ENCODE results near the gene USP51.
"Not testable (repeated sequence)": the region's sequence is repeated elsewhere in the genome, so short reads cannot be mapped to it uniquely, and the experiment has no call there.

Gene USP51

DNA sequence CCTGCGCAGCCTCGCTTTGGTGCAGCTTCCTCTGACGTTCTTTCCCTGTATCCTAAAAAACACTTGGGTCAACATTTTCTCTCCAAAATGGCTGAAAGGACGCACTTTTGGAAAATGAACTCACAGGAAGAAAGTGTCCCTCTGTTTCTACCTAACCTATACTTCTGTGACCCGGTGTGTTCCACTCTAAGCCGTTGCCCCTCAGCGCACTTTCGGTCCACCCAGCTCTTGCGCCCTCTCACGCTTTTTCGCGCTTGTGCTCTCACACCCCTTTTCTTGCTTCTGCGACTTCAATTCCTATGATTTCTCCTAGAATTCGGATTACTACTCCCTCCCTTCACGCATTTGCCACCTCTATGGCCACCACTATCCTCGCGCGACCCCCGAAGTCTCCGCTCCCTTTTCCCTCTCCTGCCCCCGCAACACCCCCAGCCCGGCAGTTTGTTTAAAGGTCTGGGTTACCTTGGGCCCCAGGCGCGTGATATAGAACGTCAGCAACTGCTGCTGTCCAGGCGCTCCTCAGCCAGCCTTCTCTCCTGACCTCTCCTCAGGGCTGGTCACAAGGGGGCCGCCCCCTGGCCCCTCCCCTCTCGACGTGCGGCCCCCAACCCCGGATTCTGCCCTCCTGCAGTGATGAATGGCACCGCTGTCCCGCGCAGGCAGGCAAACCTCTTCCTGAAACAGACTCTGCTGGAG lies at the start of gene USP51:
Gene USP51 (minus strand): TSS at position 535 of the 696 bp plus-strand sequence. CDS start 909 bp downstream, outside the sequence.
- no peak for DNase-seq (ENCODE audit: low read depth in 2 of 2)

GRCh38 chrX:55524487-55524886 lies 34.8 kb upstream of the USP51 start:
- DNase-seq (ENCODE audit: low read depth in 2 of 2) = no peak

DNA sequence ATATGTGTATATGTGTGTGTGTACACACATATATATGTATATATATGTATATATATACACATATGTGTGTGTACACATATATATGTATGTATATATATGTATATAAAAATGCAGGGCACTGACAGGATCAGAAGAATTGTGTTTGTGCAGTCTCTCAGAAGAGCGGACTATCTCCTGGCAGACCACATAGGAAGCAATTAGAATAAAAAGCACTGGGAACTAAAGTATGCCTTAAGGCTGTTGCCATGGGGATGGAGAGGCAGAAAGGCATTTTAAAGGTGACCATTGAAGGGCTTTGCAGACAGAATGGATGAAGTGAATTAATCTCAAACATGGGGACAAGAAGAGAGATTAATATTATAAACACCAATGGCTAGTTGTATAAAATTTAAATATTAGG lies 33.7 kb upstream of the USP51 start:
- no peak for DNase-seq (ENCODE audit: low read depth in 2 of 2)

GRCh38 chrX:55522596-55523276 lies 33.1 kb upstream of the USP51 start:
- DNase-seq (ENCODE audit: low read depth in 2 of 2) = no peak

DNA sequence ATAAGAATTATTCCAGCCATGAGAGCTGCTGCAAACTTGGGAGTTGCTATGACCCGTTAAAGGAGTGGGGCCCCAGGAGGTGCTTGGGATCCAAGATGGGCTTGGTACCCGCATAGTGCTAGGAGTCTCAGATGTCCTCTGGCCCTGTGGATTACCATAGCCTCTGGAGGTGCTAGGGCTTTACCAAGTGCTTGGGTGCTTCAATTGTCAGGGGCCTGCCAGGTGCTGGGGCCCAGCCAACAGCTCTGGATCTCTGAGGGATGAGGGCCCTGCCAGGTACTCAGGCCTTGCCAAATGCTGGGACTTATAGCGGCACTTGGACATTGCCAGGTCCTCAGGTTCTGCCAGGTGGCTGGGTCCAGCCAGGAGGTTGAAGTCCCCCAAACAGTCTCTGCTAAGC lies 32.0 kb upstream of the USP51 start:
- no peak for DNase-seq (ENCODE audit: low read depth in 2 of 2)

- not testable (repeated sequence) for DNase-seq (ENCODE audit: low read depth in 2 of 2)
These were observed 27.3 kb upstream of the USP51 start for GRCh38 chrX:55516794-55517481.

DNA sequence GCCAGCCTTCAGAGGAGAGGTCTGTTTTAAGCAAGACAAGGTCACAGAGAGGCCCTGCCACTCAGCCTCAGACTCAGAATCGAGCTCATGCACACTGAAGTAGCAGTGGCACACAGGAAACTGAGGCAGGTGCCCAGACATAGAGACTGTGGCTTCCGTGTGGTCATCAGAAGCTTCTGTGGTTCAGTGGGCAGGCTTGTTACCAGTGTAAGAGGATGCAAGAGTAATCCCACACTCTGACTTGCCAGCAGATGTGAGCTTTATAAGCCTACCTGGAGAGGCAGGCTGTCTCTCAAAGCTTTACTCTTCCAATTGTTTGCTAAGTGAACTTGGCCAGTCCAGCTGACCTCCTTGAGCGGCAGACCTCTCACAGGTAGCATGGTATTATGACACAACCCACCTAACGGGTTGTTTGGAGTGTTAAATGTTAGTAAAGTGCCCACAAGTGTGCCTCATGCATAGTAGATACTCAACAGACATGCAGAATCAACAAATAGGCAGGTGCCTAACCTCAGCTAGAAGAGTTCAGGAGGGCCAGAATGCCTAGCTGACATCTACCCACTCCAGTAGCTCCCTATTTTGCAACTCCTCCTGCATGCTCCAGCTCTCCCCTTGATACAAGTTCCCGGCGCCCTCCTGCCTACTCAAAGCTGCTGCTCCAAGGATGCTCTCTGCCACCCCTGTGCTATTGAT lies 23.5 kb upstream of the USP51 start:
- DNase-seq (ENCODE audit: low read depth in 2 of 2) = not testable (repeated sequence)

GRCh38 chrX:55508410-55509152 lies 18.9 kb upstream of the USP51 start:
- DNase-seq (ENCODE audit: low read depth in 2 of 2) = not testable (repeated sequence)

DNA sequence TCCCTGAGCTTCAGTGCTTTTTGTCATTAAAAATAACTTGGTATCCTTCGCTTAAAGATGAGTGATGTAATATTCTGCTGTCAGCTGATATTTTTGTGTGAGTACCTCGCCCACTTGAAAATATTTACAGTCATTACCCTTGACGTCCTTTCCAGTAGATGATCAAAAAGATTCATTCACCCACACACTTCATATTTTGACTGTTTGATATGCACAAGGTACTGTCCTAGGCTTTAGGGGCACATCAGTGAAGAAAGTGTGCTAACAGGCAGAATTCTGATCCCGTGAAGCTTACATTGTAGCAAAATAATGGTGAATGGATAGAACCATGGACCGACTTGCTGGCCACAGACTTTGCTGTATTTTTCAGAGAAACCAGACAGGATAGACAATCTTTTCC lies 18.1 kb upstream of the USP51 start:
- DNase-seq (ENCODE audit: low read depth in 2 of 2) = not testable (repeated sequence)

DNA sequence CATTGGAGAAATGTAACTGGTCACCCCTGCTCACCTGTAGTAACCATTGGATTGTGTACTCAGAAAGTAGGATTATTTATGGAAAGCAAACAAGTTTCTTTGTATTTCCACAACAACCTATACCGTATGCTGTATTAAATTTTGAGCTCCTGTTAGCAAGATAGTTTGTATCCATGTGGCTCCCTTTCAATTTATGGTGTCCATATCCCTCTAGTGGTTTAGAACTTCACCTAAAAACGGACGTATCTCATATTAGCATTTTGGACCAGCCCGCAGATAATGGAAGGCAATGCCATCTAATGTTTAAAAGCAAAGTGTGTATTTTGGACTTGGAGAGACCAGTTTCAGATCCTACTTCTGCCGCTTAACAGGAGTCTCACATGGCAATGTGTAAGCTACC lies 17.4 kb upstream of the USP51 start:
- not testable (repeated sequence) for DNase-seq (ENCODE audit: low read depth in 2 of 2)

GRCh38 chrX:55490974-55491373 lies 1.3 kb upstream of the USP51 start:
- DNase-seq (ENCODE audit: low read depth in 2 of 2) = no peak

GRCh38 chrX:55490121-55490520 lies 473 bp upstream of the USP51 start:
- no peak for DNase-seq (ENCODE audit: low read depth in 2 of 2)

DNA sequence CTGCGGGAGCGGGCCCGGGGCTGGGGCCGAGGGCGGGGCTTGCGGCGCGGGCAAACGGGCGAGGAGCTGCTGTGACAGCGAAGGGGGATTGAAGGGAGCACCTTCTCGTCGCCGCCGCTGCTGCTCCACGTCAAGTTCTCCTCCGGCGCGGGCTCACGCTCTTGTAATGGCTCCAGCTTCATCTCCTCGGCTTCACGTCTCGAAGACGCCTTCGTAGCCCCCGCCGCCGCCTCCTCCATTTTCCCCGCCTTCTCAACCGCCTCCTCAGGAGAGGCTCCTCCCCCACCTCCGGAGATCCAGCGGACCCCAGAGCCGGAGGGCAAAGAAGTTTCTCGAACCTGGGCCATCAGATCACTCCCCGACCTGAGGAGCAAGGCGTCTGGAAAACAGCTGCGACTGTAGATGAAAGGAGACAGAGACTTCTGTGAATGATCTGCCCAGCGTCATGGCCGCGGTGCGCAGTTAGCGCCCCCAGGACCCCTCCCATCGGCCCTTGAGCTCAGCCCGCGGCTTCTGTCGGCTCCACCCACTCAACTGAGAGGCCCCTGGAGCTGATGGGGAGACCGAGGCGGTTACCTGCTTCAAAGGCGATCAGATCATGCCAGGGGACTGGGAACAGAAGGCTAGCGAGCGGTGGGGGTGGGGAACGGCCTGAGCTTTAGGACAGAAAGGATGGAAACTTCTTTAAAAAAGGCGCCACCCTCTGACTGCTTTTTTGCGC lies 895 bp downstream of the USP51 start:
- DNase-seq (ENCODE audit: low read depth in 2 of 2) = peak; percentile 36 to 42

GRCh38 chrX:55488006-55488592 lies 1.5 kb downstream of the USP51 start:
- DNase-seq (ENCODE audit: low read depth in 2 of 2) = no peak

GRCh38 chrX:55487143-55487542 lies 2.5 kb downstream of the USP51 start:
- DNase-seq (ENCODE audit: low read depth in 2 of 2) = no peak

GRCh38 chrX:55486736-55487135 lies 2.9 kb downstream of the USP51 start:
- no peak for DNase-seq (ENCODE audit: low read depth in 2 of 2)

DNA sequence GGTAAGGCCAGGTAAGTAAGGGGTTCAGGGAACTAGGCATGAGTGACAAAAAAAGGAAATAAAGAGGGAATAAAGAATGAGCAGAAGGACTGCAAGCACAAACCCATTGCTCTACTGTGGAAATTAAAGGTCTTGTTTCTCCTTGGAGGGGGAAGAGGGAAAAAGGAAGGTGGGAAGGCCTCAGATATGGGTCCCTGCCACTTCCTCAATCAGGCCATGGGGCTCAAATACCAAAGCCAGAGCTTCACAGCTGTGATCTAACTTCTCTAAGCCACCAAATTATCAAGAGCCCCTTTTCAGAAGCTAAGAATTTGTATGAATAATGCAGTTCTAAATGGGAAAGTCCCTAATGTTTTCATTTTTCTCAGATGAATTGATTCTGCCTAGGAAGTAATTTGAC lies 4.7 kb downstream of the USP51 start:
- no peak for DNase-seq (ENCODE audit: low read depth in 2 of 2)

- no peak for DNase-seq (ENCODE audit: low read depth in 2 of 2)
These were observed 9.1 kb downstream of the USP51 start for GRCh38 chrX:55480390-55481062.

- not testable (repeated sequence) for DNase-seq (ENCODE audit: low read depth in 2 of 2)
These were observed 9.7 kb downstream of the USP51 start for GRCh38 chrX:55479956-55480355.

- DNase-seq (ENCODE audit: low read depth in 2 of 2) = not testable (repeated sequence)
These were observed 23.9 kb downstream of the USP51 start for GRCh38 chrX:55465791-55466190.
